Pancreas (tissue), 10 donors: ENCODE measurements around the gene AMZ1. TPM values are rescaled to one million over a fixed set of nuclear protein-coding genes. Genes with fewer than 3 reads are reported as not detected.

Experiments used
- ATAC-seq, 4 donors: fragments of 200-7000 bp; cut with Tn5 transposase; one replicate each; pipeline versions ENCODE4 v1.8.0 to v1.9.1; 2020; ENCODE audit warnings: mild to moderate bottlenecking in 4 of 4, moderate library complexity in 4 of 4
- DNase-seq, 6 donors: peaks; one replicate each; pipeline ENCODE4 v3.0.0-alpha.2; 2020
- FAIRE-seq: peaks from 2 replicates; lab custom pipeline; 2012; peaks lifted over from hg19 to GRCh38; lab: Jason Lieb, UNC
- H3K27ac ChIP-seq, 4 donors: fragments of 200-600 bp; sonication (generic); 1 replicate in 3 of 4; 2 replicates in 1 of 4; pipeline versions ENCODE4 v1.5.0 to v1.8.0; 2020
- H3K27me3 ChIP-seq, 4 donors: fragments of 200-600 bp; one replicate each; pipeline ENCODE4 v1.8.0; 2021
- H3K36me3 ChIP-seq, 3 donors: fragments of 200-600 bp; sonication (generic) in 1 of 3; one replicate each; pipeline versions ENCODE4 v1.5.0 to v1.8.0; 2020 to 2021
- H3K4me1 ChIP-seq, 3 donors: fragments of 200-600 bp; one replicate each; pipeline ENCODE4 v1.8.0; 2021
- H3K4me3 ChIP-seq, 4 donors: fragments of 200-600 bp; sonication (generic) in 2 of 4; one replicate each; pipeline versions ENCODE4 v1.5.0 to v1.8.0; 2020 to 2021
- H3K9me3 ChIP-seq, 4 donors: fragments of 200-600 bp; one replicate each; pipeline ENCODE4 v1.8.0; 2021
- CTCF ChIP-seq, 4 donors: fragments of 200-600 bp; sonication (generic) in 3 of 4; IDR thresholded peaks; one replicate each; pipeline versions ENCODE4 v1.5.0 to v1.8.0; 2021; ENCODE audit warnings: antibody characterized with exemption in 4 of 4
- WGBS, 2 donors: extraction: QIAGEN DNeasy Blood & Tissue Kit; methylation state at CpG; one replicate each; pipeline ENCODE4 v1.1.7; 2013; 5-methylcytosine and 5-hydroxymethylcytosine counted together
- intact Hi-C, 3 donors: fragments of 100-400 bp; cut with DNase I; formaldehyde crosslinking; loops; one replicate each; pipeline versions ENCODE4 v1.11.1 to v1.14.2; 2022
- polyA plus RNA-seq, 2 donors: library from polyadenylated mRNA; stranded (reverse); fragments of 200-250 nt; gene quantifications; one replicate each; pipeline ENCODE4 v1.2.3, GENCODE V29; 2013
- total RNA-seq, 6 donors: library from RNA; stranded (reverse); fragmentation: NEBNext Ultra II Directional in 4 of 6; extraction: Animal tissue kit (Norgen Biotek cat#: 25700) in 4 of 6; gene quantifications; one replicate each; pipeline versions ENCODE4 v1.2.1 to v1.2.4, GENCODE V29; 2021 to 2023
- donor health status: healthy with polysubstance abuse.
- donor health status: DM: no; HTN: no; CAD: no; lungs with moderate emphysema.
- donor health status: DM: no; HTN: no; CAD: no.
- donor health status: control.
- donor health status: control.
- donor health status: Bipolar disorder and iron deficiency.
- donor health status: DM: yes; HTN: yes; CAD: no.
- donor health status: DM: no; HTN: no; CAD: no.
- donor health status: DM: no; HTN: no; CAD: no.
- donor health status: DM: yes; HTN: yes; CAD: no.

Gene AMZ1
- total and polyA plus RNA-seq, 8 donors, result 0.04 to 0.19 (median 0.05) TPM; not detected in 5

- H3K27me3 ChIP-seq, result no peaks in the 10 kb centered on the region
- no peaks in the 10 kb centered on the region for H3K9me3 ChIP-seq
- H3K4me1 ChIP-seq, result peaks cover 0 to 10% (median 7%) of the 10 kb centered on the region in 3 donors
- H3K4me3 ChIP-seq, result no peak overlapping the region
- 63 to 71% methylated on average over 5 of the region's 5 CpGs for WGBS, 2 donors
- FAIRE-seq (no peak), ATAC-seq (peak in 1 of 4 donors; percentile 20), DNase-seq (no peak)
- no peaks in the 10 kb centered on the region for H3K36me3 ChIP-seq
- intact Hi-C loops, result no loop called here
- H3K27ac ChIP-seq, result no peak overlapping the region
- TF ChIP-seq CTCF (IDR thresholded peaks at IDR 0.05), result no peak
These were observed 63.1 kb downstream of the AMZ1 start for GRCh38 chr7:2751086-2751485.

GRCh38 chr7:2753148-2753547 lies 65.1 kb downstream of the AMZ1 start:
- H3K4me3 ChIP-seq, result no peak overlapping the region
- TF ChIP-seq CTCF (IDR thresholded peaks at IDR 0.05), result no peak
- no peaks in the 10 kb centered on the region for H3K9me3 ChIP-seq
- FAIRE-seq (no peak), ATAC-seq (no peak), DNase-seq (no peak)
- no peaks in the 10 kb centered on the region for H3K36me3 ChIP-seq
- no peak overlapping the region for H3K27ac ChIP-seq
- no peaks in the 10 kb centered on the region for H3K27me3 ChIP-seq
- peaks cover 7 to 10% (median 7%) of the 10 kb centered on the region in 3 donors for H3K4me1 ChIP-seq
- intact Hi-C loops, result no loop called here
- WGBS, 2 donors, result 95 to 99% methylated on average over 3 of the region's 3 CpGs

- H3K4me3 ChIP-seq, result no peak overlapping the region
- no peak for DNase-seq
- no peaks in the 10 kb centered on the region for H3K9me3 ChIP-seq
- intact Hi-C loops, result no loop called here
- peaks cover 7 to 10% (median 8%) of the 10 kb centered on the region in 3 donors for H3K4me1 ChIP-seq
- no peaks in the 10 kb centered on the region for H3K27me3 ChIP-seq
- 95 to 96% methylated on average over 5 of the region's 5 CpGs for WGBS, 2 donors
- no peak for TF ChIP-seq CTCF (IDR thresholded peaks at IDR 0.05)
- H3K27ac ChIP-seq, result no peak overlapping the region
- FAIRE-seq, result no peak
- no peaks in the 10 kb centered on the region for H3K36me3 ChIP-seq
- no peak for ATAC-seq
These were observed 66.1 kb downstream of the AMZ1 start for GRCh38 chr7:2754086-2754485.

- H3K4me3 ChIP-seq, result no peak overlapping the region
- H3K27me3 ChIP-seq, result no peaks in the 10 kb centered on the region
- H3K9me3 ChIP-seq, result no peaks in the 10 kb centered on the region
- peaks cover 7 to 10% (median 8%) of the 10 kb centered on the region in 3 donors for H3K4me1 ChIP-seq
- WGBS, 2 donors, result 96 to 97% methylated on average over 10 of the region's 10 CpGs
- intact Hi-C loops, result no loop called here
- no peak for ATAC-seq
- no peak for FAIRE-seq
- DNase-seq, result no peak
- no peak overlapping the region for H3K27ac ChIP-seq
- no peaks in the 10 kb centered on the region for H3K36me3 ChIP-seq
- no peak for TF ChIP-seq CTCF (IDR thresholded peaks at IDR 0.05)
These were observed 66.9 kb downstream of the AMZ1 start for GRCh38 chr7:2754912-2755311.

GRCh38 chr7:2755531-2755930 lies 67.5 kb downstream of the AMZ1 start:
- no peaks in the 10 kb centered on the region for H3K9me3 ChIP-seq
- H3K4me1 ChIP-seq, result peaks cover 7 to 10% (median 8%) of the 10 kb centered on the region in 3 donors
- ATAC-seq (no peak), FAIRE-seq (no peak), DNase-seq (no peak)
- no peaks in the 10 kb centered on the region for H3K27me3 ChIP-seq
- H3K4me3 ChIP-seq, result no peak overlapping the region
- no peak overlapping the region for H3K27ac ChIP-seq
- no peak for TF ChIP-seq CTCF (IDR thresholded peaks at IDR 0.05)
- intact Hi-C loops, result no loop called here
- H3K36me3 ChIP-seq, result no peaks in the 10 kb centered on the region
